WTC11 (cell line): Measurements from ENCODE around the gene QRFP. TPM values are rescaled to one million over a fixed set of nuclear protein-coding genes. Genes with fewer than 3 reads are reported as not detected.

ENCODE experiments used
- ATAC-seq: fragments of 200-7000 bp; cut with Tn5 transposase; 2 replicates; pipeline ENCODE4 v1.10.0; 2021; ENCODE audit warnings: mild to moderate bottlenecking, moderate library complexity
- CTCF ChIA-PET: fragments of 300-600 bp; sonication (Branson Sonifier 250); formaldehyde crosslinking; loops from one replicate; lab custom pipeline; 2021; ENCODE audit warnings: antibody characterized with exemption; lab: Charles Lee
- POLR2A ChIA-PET: fragments of 350-600 bp; sonication (Branson Sonifier 250); formaldehyde crosslinking; loops from one replicate; lab custom pipeline; 2021; ENCODE audit warnings: antibody characterized with exemption; lab: Charles Lee
- DNase-seq: peaks from one replicate; pipeline ENCODE4 v3.0.0; 2021; ENCODE audit warnings: low spot score
- H3K27ac Mint-ChIP-seq: 2 replicates; pipeline ENCODE4 v1.8.0; 2021; ENCODE audit warnings: mixed read lengths
- H3K27me3 Mint-ChIP-seq: 2 replicates; pipeline ENCODE4 v1.8.0; 2021; ENCODE audit warnings: low read depth, mild to moderate bottlenecking, moderate library complexity, mixed read lengths
- H3K36me3 Mint-ChIP-seq: 2 replicates; pipeline ENCODE4 v1.8.0; 2021; ENCODE audit warnings: mixed read lengths
- H3K4me1 Mint-ChIP-seq: 2 replicates; pipeline ENCODE4 v1.8.0; 2022; ENCODE audit warnings: mixed read lengths
- H3K4me3 Mint-ChIP-seq: 2 replicates; pipeline ENCODE4 v1.8.0; 2021; ENCODE audit warnings: mild to moderate bottlenecking, moderate library complexity, mixed read lengths
- H3K9me3 Mint-ChIP-seq: 2 replicates; pipeline ENCODE4 v1.8.0; 2021; ENCODE audit warnings: mixed read lengths
- ARID4B ChIP-seq: sonication (generic); formaldehyde crosslinking; IDR thresholded peaks from 2 replicates; pipeline ENCODE4 v1.8.0; 2023; ENCODE audit warnings: missing genetic modification reagents, mild to moderate bottlenecking, borderline replicate concordance
- CREB1 ChIP-seq: sonication (generic); formaldehyde crosslinking; IDR thresholded peaks from 2 replicates; pipeline ENCODE4 v1.8.0; 2023; ENCODE audit warnings: mild to moderate bottlenecking, missing genetic modification reagents
- ETV6 ChIP-seq: sonication (generic); formaldehyde crosslinking; IDR thresholded peaks from 2 replicates; pipeline ENCODE4 v1.8.1; 2022; ENCODE audit warnings: mild to moderate bottlenecking, missing genetic modification reagents
- GTF2I ChIP-seq: fragments of 250-450 bp; sonication (Bioruptor Pico); conservative IDR thresholded peaks from 2 replicates; pipeline ENCODE4 v1.4.0; 2021; ENCODE audit warnings: mild to moderate bottlenecking
- IRF1 ChIP-seq: sonication (generic); formaldehyde crosslinking; IDR thresholded peaks from 2 replicates; pipeline ENCODE4 v1.8.0; 2023; ENCODE audit warnings: missing genetic modification reagents
- RELA ChIP-seq: sonication (generic); formaldehyde crosslinking; IDR thresholded peaks from 2 replicates; pipeline ENCODE4 v1.8.1; 2022; ENCODE audit warnings: missing genetic modification reagents, mild to moderate bottlenecking, borderline replicate concordance
- RORB ChIP-seq: fragments of 250-450 bp; sonication (Bioruptor Pico); IDR thresholded peaks from 2 replicates; pipeline ENCODE4 v1.9.0; 2021; ENCODE audit warnings: mild to moderate bottlenecking
- SOX15 ChIP-seq: fragments of 250-450 bp; sonication (Bioruptor Pico); IDR thresholded peaks from 2 replicates; pipeline ENCODE4 v1.9.0; 2021; ENCODE audit warnings: mild to moderate bottlenecking
- ZNF121 ChIP-seq: sonication (generic); formaldehyde crosslinking; IDR thresholded peaks from 2 replicates; pipeline ENCODE4 v1.8.0; 2023; ENCODE audit warnings: missing genetic modification reagents
- ZNF263 ChIP-seq: sonication (generic); formaldehyde crosslinking; IDR thresholded peaks from 2 replicates; pipeline ENCODE4 v1.8.1; 2022; ENCODE audit warnings: low read depth, mild to moderate bottlenecking, moderate library complexity, missing genetic modification reagents
- ZNF396 ChIP-seq: fragments of 250-450 bp; sonication (Bioruptor Pico); IDR thresholded peaks from 2 replicates; pipeline ENCODE4 v1.8.0; 2021; ENCODE audit warnings: mild to moderate bottlenecking, moderate library complexity, borderline replicate concordance
- total RNA-seq: library from RNA; stranded (reverse); gene quantifications from 3 replicates; pipeline ENCODE4 v1.2.3, GENCODE V29; 2021
- TF ChIP-seq, protein P1 (sequence below): sonication (generic); formaldehyde crosslinking; IDR thresholded peaks from 2 replicates; pipeline ENCODE4 v1.8.1; 2022; ENCODE audit warnings: low read depth, missing genetic modification reagents, borderline replicate concordance
- TF ChIP-seq, protein P2 (sequence below): fragments of 250-450 bp; sonication (Bioruptor Pico); IDR thresholded peaks from 2 replicates; pipeline ENCODE4 v1.9.0; 2021; ENCODE audit warnings: moderate library complexity, mild to moderate bottlenecking, inconsistent platforms, borderline replicate concordance
- TF ChIP-seq, protein P3 (sequence below): sonication (generic); formaldehyde crosslinking; IDR thresholded peaks from 2 replicates; pipeline ENCODE4 v1.8.1; 2023; ENCODE audit warnings: mild to moderate bottlenecking, missing genetic modification reagents, moderate library complexity
- TF ChIP-seq, protein P4 (sequence below): sonication (generic); formaldehyde crosslinking; IDR thresholded peaks from 2 replicates; pipeline ENCODE4 v1.8.1; 2023; ENCODE audit warnings: mild to moderate bottlenecking, missing genetic modification reagents, borderline replicate concordance
- TF ChIP-seq, protein P5 (sequence below): sonication (generic); formaldehyde crosslinking; IDR thresholded peaks from 2 replicates; pipeline ENCODE4 v1.8.1; 2022; ENCODE audit warnings: mild to moderate bottlenecking, moderate library complexity, missing genetic modification reagents
- TF ChIP-seq, protein P6 (sequence below): sonication (generic); formaldehyde crosslinking; IDR thresholded peaks from 2 replicates; pipeline ENCODE4 v1.8.1; 2022; ENCODE audit warnings: low read depth, mild to moderate bottlenecking, moderate library complexity, missing genetic modification reagents, borderline replicate concordance

Gene QRFP
- total RNA-seq, 1 experiment from 2014 or later, result not detected

DNA sequence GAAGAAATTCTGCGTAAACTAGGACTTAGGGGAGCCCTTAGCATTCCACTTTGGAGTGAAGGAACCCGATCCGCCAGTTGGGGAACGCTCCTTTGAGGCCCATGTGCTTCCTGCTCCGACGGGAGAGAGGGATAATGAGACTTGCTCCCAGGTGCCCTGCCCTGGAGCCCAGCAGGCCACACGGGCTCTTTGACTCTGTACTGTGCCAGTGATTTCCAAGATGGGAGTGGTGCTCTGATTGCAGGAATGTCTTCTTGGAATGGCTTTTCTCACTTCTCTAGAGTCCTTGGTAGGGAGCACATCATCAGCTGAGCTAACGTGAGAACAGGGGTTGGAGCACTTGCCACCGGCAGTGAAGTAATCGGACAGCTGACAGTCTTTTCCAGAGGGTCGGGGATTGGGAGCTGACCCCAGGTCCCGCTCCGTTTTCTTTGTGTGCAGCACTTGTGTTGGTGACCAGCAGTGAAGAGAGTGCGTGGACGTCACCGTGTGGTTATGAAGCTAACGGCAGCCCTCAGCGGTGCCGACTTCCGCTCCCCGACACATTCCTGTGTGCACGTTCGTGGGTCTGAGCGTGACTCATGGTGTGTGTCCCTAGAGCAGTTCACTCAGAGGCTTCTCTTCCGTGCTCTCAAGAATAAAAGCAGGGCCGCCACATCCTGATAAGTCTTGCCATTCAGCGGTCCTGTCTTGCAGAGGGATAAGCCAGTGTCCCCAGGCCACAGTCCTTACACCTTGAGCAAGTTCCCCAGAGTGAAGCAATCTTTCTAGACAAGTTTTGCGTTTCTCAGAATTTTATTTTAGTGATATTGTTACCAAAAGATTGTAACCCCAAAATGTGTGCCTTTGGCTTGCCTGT, 35.9 kb downstream of the QRFP start:
- no peaks in the 10 kb centered on the region for H3K9me3 Mint-ChIP-seq
- TF ChIP-seq RORB (CRISPR knock-in tag), result no peak
- TF ChIP-seq, protein P1, sequence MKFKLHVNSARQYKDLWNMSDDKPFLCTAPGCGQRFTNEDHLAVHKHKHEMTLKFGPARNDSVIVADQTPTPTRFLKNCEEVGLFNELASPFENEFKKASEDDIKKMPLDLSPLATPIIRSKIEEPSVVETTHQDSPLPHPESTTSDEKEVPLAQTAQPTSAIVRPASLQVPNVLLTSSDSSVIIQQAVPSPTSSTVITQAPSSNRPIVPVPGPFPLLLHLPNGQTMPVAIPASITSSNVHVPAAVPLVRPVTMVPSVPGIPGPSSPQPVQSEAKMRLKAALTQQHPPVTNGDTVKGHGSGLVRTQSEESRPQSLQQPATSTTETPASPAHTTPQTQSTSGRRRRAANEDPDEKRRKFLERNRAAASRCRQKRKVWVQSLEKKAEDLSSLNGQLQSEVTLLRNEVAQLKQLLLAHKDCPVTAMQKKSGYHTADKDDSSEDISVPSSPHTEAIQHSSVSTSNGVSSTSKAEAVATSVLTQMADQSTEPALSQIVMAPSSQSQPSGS (CRISPR knock-in tag), result no peak
- no peak for TF ChIP-seq ZNF121 (CRISPR knock-in tag)
- TF ChIP-seq ZNF263 (CRISPR knock-in tag), result no peak
- TF ChIP-seq CREB1 (CRISPR knock-in tag), result no peak
- TF ChIP-seq ZNF396 (CRISPR knock-in tag), result no peak
- no peak for TF ChIP-seq GTF2I (CRISPR knock-in tag)
- TF ChIP-seq, protein P2, sequence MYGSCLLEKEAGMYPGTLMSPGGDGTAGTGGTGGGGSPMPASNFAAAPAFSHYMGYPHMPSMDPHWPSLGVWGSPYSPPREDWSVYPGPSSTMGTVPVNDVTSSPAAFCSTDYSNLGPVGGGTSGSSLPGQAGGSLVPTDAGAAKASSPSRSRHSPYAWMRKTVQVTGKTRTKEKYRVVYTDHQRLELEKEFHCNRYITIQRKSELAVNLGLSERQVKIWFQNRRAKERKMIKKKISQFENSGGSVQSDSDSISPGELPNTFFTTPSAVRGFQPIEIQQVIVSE (CRISPR knock-in tag), result no peak
- no peak for TF ChIP-seq IRF1 (CRISPR knock-in tag)
- TF ChIP-seq SOX15 (CRISPR knock-in tag), result no peak
- TF ChIP-seq, protein P3, sequence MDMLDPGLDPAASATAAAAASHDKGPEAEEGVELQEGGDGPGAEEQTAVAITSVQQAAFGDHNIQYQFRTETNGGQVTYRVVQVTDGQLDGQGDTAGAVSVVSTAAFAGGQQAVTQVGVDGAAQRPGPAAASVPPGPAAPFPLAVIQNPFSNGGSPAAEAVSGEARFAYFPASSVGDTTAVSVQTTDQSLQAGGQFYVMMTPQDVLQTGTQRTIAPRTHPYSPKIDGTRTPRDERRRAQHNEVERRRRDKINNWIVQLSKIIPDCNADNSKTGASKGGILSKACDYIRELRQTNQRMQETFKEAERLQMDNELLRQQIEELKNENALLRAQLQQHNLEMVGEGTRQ (CRISPR knock-in tag), result no peak
- TF ChIP-seq ARID4B (CRISPR knock-in tag), result no peak
- no peak for TF ChIP-seq RELA (CRISPR knock-in tag)
- TF ChIP-seq, protein P4, sequence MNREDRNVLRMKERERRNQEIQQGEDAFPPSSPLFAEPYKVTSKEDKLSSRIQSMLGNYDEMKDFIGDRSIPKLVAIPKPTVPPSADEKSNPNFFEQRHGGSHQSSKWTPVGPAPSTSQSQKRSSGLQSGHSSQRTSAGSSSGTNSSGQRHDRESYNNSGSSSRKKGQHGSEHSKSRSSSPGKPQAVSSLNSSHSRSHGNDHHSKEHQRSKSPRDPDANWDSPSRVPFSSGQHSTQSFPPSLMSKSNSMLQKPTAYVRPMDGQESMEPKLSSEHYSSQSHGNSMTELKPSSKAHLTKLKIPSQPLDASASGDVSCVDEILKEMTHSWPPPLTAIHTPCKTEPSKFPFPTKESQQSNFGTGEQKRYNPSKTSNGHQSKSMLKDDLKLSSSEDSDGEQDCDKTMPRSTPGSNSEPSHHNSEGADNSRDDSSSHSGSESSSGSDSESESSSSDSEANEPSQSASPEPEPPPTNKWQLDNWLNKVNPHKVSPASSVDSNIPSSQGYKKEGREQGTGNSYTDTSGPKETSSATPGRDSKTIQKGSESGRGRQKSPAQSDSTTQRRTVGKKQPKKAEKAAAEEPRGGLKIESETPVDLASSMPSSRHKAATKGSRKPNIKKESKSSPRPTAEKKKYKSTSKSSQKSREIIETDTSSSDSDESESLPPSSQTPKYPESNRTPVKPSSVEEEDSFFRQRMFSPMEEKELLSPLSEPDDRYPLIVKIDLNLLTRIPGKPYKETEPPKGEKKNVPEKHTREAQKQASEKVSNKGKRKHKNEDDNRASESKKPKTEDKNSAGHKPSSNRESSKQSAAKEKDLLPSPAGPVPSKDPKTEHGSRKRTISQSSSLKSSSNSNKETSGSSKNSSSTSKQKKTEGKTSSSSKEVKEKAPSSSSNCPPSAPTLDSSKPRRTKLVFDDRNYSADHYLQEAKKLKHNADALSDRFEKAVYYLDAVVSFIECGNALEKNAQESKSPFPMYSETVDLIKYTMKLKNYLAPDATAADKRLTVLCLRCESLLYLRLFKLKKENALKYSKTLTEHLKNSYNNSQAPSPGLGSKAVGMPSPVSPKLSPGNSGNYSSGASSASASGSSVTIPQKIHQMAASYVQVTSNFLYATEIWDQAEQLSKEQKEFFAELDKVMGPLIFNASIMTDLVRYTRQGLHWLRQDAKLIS (CRISPR knock-in tag), result no peak
- TF ChIP-seq, protein P5, sequence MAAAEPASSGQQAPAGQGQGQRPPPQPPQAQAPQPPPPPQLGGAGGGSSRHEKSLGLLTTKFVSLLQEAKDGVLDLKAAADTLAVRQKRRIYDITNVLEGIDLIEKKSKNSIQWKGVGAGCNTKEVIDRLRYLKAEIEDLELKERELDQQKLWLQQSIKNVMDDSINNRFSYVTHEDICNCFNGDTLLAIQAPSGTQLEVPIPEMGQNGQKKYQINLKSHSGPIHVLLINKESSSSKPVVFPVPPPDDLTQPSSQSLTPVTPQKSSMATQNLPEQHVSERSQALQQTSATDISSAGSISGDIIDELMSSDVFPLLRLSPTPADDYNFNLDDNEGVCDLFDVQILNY, result no peak
- TF ChIP-seq, protein P6, sequence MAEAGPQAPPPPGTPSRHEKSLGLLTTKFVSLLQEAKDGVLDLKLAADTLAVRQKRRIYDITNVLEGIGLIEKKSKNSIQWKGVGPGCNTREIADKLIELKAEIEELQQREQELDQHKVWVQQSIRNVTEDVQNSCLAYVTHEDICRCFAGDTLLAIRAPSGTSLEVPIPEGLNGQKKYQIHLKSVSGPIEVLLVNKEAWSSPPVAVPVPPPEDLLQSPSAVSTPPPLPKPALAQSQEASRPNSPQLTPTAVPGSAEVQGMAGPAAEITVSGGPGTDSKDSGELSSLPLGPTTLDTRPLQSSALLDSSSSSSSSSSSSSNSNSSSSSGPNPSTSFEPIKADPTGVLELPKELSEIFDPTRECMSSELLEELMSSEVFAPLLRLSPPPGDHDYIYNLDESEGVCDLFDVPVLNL, result no peak
- TF ChIP-seq ETV6 (CRISPR knock-in tag), result no peak
- peaks cover 35% of the 10 kb centered on the region for H3K36me3 Mint-ChIP-seq
- POLR2A ChIA-PET, result no interaction called here
- peaks cover 25% of the 10 kb centered on the region for H3K4me1 Mint-ChIP-seq
- H3K27me3 Mint-ChIP-seq, result no peaks in the 10 kb centered on the region
- CTCF ChIA-PET, result interaction anchor here (0.6 to 1.0 kb wide), 2 partner anchors 9 to 167 kb away, joined by 3 read pairs; partner anchors contain the start of gene EXOSC2
- ATAC-seq (peak; percentile 26), DNase-seq (no peak)
- peak overlapping the region; percentile 90 for H3K27ac Mint-ChIP-seq
- no peak overlapping the region for H3K4me3 Mint-ChIP-seq
